ENCODE data around the gene SHANK1.

DNA sequence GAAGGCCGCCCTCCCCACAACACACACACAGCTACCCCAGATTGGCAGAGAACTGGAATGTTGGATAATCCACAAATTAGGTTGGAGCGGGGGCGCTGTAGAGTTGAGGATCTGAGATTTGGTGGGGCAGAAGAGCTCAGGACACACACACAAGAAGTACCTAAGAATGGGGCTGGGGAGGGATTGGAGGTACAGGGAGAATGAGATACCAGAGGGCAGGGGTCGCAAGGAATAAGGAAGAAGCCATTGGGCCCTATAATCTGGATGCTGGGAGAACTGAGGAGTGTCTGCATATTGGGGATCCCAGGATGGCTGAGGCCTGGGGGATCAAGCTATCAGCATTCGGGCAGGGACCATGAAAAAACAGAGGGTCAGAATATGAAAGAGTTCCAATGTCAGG lies 91.5 kb downstream of the SHANK1 start:
- TF ChIP-seq, protein P1, sequence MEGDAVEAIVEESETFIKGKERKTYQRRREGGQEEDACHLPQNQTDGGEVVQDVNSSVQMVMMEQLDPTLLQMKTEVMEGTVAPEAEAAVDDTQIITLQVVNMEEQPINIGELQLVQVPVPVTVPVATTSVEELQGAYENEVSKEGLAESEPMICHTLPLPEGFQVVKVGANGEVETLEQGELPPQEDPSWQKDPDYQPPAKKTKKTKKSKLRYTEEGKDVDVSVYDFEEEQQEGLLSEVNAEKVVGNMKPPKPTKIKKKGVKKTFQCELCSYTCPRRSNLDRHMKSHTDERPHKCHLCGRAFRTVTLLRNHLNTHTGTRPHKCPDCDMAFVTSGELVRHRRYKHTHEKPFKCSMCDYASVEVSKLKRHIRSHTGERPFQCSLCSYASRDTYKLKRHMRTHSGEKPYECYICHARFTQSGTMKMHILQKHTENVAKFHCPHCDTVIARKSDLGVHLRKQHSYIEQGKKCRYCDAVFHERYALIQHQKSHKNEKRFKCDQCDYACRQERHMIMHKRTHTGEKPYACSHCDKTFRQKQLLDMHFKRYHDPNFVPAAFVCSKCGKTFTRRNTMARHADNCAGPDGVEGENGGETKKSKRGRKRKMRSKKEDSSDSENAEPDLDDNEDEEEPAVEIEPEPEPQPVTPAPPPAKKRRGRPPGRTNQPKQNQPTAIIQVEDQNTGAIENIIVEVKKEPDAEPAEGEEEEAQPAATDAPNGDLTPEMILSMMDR (conservative IDR thresholded peaks at IDR 0.05; ENCODE audit: low read length) = no peak
- no peak for TF ChIP-seq EZH2phosphoT487 (IDR thresholded peaks at IDR 0.05; ENCODE audit: borderline replicate concordance)
